ENCODE measurements around the gene TNFRSF21. TPM values are rescaled to one million over a fixed set of nuclear protein-coding genes. Genes with fewer than 3 reads are reported as not detected.

The TNFRSF21 gene
- total and polyA plus RNA-seq, 2 of the 8 experiments (the other 6 are each of a cell fraction or from before 2014, with no cell fraction given), result 16.4 to 52.7 TPM

GRCh38 chr6:47254906-47255305 lies 54.8 kb downstream of the TNFRSF21 start:
- Histone ChIP-seq H2BK15ac (ENCODE audit: low read length) (no peak overlapping the region), H2BK120ac (replicated peaks; ENCODE audit: low read depth, low read length) (no peak overlapping the region), H4K20me1 (replicated peaks in 1 of 2; ENCODE audit: control insufficient read depth in 1 of 2, insufficient read depth in 2 of 2, low read length in 2 of 2) (peaks cover 3 to 4% of the 10 kb centered on the region in 2 experiments), H4K5ac (ENCODE audit: insufficient read length, low read depth, low read length) (no peak overlapping the region), H3K4me2 (ENCODE audit: insufficient read depth in 1 of 2, low read depth in 2 of 2, low read length in 2 of 2) (no peak overlapping the region), H3K79me2 (ENCODE audit: control insufficient read depth in 1 of 2, insufficient read depth in 2 of 2, low read length in 2 of 2) (peaks cover 0 to 20% of the 10 kb centered on the region in 2 experiments; a peak in 2 of 4 replicates), H2AK5ac (ENCODE audit: low read depth, low read length) (no peak overlapping the region), H3K23ac (ENCODE audit: insufficient read length) (no peak overlapping the region), H3K36me3 (ENCODE audit: control insufficient read depth in 2 of 4, insufficient read depth in 4 of 4, low read length in 3 of 4) (peaks cover 0 to 22% (median 10%) of the 10 kb centered on the region in 4 experiments; a peak in 3 of 8 replicates), H3K23me2 (ENCODE audit: low read depth, low read length) (no peaks in the 10 kb centered on the region), H3K18ac (ENCODE audit: extremely low read depth, low read length) (no peak overlapping the region), H2BK12ac (ENCODE audit: low read depth, low read length) (no peak overlapping the region), H4K91ac (replicated peaks; ENCODE audit: insufficient read length, low read length) (no peak overlapping the region), H3K56ac (replicated peaks; ENCODE audit: insufficient read length, low read depth, low read length) (no peak overlapping the region), H3K9me3 (ENCODE audit: insufficient read depth in 2 of 2, low read depth in 1 of 2, low read length in 1 of 2) (no peaks in the 10 kb centered on the region), H3K27ac (ENCODE audit: low read depth, low read length) (no peak overlapping the region), H4K8ac (ENCODE audit: extremely low read depth, insufficient read depth, low read length) (no peak overlapping the region), H2BK5ac (ENCODE audit: low read depth, low read length) (no peak overlapping the region), H3K9ac (replicated peaks in 1 of 4; ENCODE audit: extremely low read depth in 1 of 4, low read depth in 3 of 4, low read length in 3 of 4) (no peak overlapping the region), H3K4me3 (ENCODE audit: extremely low read depth in 1 of 4, insufficient read depth in 2 of 4, low read depth in 3 of 4, low read length in 4 of 4) (no peak overlapping the region), H3K79me1 (ENCODE audit: low read depth, low read length) (no peaks in the 10 kb centered on the region; the same call in 1 of the 2 replicates), H3K4me1 (replicated peaks in 1 of 4; ENCODE audit: control insufficient read depth in 3 of 4, insufficient read depth in 4 of 4, low read length in 3 of 4) (no peaks in the 10 kb centered on the region), H3K14ac (ENCODE audit: insufficient read length) (no peak overlapping the region), H3K4ac (replicated peaks; ENCODE audit: insufficient read length, low read depth, low read length) (no peak overlapping the region), H2AFZ (ENCODE audit: low read length) (no peak overlapping the region), H2BK20ac (ENCODE audit: low read length) (no peak overlapping the region), H3K27me3 (replicated peaks in 1 of 4; ENCODE audit: control insufficient read depth in 3 of 4, extremely low read depth in 1 of 4, insufficient read depth in 3 of 4, low read length in 3 of 4) (no peaks in the 10 kb centered on the region)
- DNase-seq (ENCODE audit: low read depth in 1 of 2, low spot score in 2 of 2) (no peak), FAIRE-seq (no peak)
- WGBS, 2 experiments (ENCODE audit: extremely low coverage in 1 of 2, insufficient coverage in 1 of 2, insufficient read length in 1 of 2, insufficient replicate concordance in 2 of 2, low coverage in 1 of 2, low lambda C conversion rate in 2 of 2, missing lambda C conversion rate in 1 of 2), result 93% methylated on average over 3 of the region's 3 CpGs; no CpG with 5 or more reads in 1 of the 2 experiments
- ChIA-PET POLR2A (ENCODE audit: partially characterized antibody) (no interaction called here), CTCF (ENCODE audit: partially characterized antibody) (interaction anchor here (0.7 to 2.3 kb wide), 3 partner anchors 10 to 51 kb away, joined by 3 to 7 read pairs (median 6); no protein-coding TSS in a partner anchor)
- TF ChIP-seq MAX (IDR thresholded peaks at IDR 0.05) (no peak), POLR2A (IDR thresholded peaks at IDR 0.05; ENCODE audit: control extremely low read depth in 1 of 2, low read depth in 2 of 2, low read length in 2 of 2) (no peak), SP1 (IDR thresholded peaks at IDR 0.05; ENCODE audit: low read depth, low read length) (no peak), MAFK (IDR thresholded peaks at IDR 0.05; ENCODE audit: low read depth, low read length) (no peak), TAF1 (IDR thresholded peaks at IDR 0.05; ENCODE audit: low read depth, low read length) (no peak)
